ENCODE data around the gene GAGE1.
"Not testable (repeated sequence)": the region's sequence is repeated elsewhere in the genome, so short reads cannot be mapped to it uniquely, and the experiment has no call there.

DNA sequence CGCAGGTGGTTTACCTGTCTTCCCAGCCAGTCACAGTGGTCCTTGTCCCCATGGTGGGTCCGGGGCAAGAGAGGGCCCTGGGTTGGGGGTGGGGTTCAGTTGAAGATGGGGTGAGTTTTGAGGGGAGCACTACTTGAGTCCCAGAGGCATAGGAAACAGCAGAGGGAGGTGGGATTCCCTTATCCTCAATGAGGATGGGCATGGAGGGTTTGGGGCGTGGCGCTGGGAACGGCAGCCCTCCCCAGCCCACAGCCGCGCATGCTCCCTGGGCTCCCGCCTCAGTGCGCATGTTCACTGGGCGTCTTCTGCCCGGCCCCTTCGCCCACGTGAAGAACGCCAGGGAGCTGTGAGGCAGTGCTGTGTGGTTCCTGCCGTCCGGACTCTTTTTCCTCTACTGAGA lies 28.7 kb upstream of the GAGE1 start, which contains the start of gene GAGE12G:
- not testable (repeated sequence) for TF ChIP-seq STAG1 (CRISPR knock-in tag; IDR thresholded peaks at IDR 0.05); JUN (CRISPR knock-in tag; IDR thresholded peaks at IDR 0.05); NR2C2 (CRISPR knock-in tag; IDR thresholded peaks at IDR 0.05; ENCODE audit: borderline replicate concordance); ZEB1 (IDR thresholded peaks at IDR 0.05; ENCODE audit: insufficient replicate concordance, low read depth)
- TF ChIP-seq, protein P1, sequence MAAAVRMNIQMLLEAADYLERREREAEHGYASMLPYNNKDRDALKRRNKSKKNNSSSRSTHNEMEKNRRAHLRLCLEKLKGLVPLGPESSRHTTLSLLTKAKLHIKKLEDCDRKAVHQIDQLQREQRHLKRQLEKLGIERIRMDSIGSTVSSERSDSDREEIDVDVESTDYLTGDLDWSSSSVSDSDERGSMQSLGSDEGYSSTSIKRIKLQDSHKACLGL (CRISPR knock-in tag; IDR thresholded peaks at IDR 0.05) = not testable (repeated sequence)
- TF ChIP-seq, protein P2, sequence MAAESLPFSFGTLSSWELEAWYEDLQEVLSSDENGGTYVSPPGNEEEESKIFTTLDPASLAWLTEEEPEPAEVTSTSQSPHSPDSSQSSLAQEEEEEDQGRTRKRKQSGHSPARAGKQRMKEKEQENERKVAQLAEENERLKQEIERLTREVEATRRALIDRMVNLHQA (CRISPR knock-in tag; IDR thresholded peaks at IDR 0.05) = not testable (repeated sequence)

Data from HepG2 (cell line).